GM08714 (cell line): Measurements from ENCODE around the gene TCP11L2.
A peak's percentile ranks its signal among the peaks of the same experiment; 100 is the strongest.

Experiments used
- H3K4me3 ChIP-seq: fragments of 200-500 bp; sonication (Bioruptor generic); 2 replicates; pipeline ENCODE4 v1.5.1; 2014; ENCODE audit warnings: mild to moderate bottlenecking, low read length, inconsistent platforms
- ZNF274 ChIP-seq: IDR thresholded peaks from 2 replicates; pipeline ENCODE4 v1.6.1; 2012; ENCODE audit warnings: mild to moderate bottlenecking, low read depth, low read length

TCP11L2 gene

GRCh38 chr12:106302401-106303201 lies at the start of gene TCP11L2:
TSS of gene TCP11L2 (plus strand) at chr12:106302733. CDS start at chr12:106311076, 8,343 bp downstream.
- no peak for TF ChIP-seq ZNF274
- peak within 1 kb of the TSS; percentile 81 for H3K4me3 ChIP-seq

- no peak for TF ChIP-seq ZNF274
- H3K4me3 ChIP-seq, result no peak overlapping the region
Measured at GRCh38 chr12:106254724-106255123, 47.8 kb upstream of the TCP11L2 start.

- no peak overlapping the region for H3K4me3 ChIP-seq
- TF ChIP-seq ZNF274, result no peak
Measured at GRCh38 chr12:106255493-106255892, 47.0 kb upstream of the TCP11L2 start.

GRCh38 chr12:106255952-106256351 lies 46.6 kb upstream of the TCP11L2 start:
- no peak for TF ChIP-seq ZNF274
- H3K4me3 ChIP-seq, result no peak overlapping the region

GRCh38 chr12:106256524-106256923 lies 46.0 kb upstream of the TCP11L2 start:
- TF ChIP-seq ZNF274, result no peak

GRCh38 chr12:106258226-106258625 lies 44.3 kb upstream of the TCP11L2 start:
- TF ChIP-seq ZNF274, result no peak
- no peak overlapping the region for H3K4me3 ChIP-seq

More at GRCh38 chr12:106256524-106256923, 46.0 kb upstream of the TCP11L2 start:
- H3K4me3 ChIP-seq, result no peak overlapping the region

DNA sequence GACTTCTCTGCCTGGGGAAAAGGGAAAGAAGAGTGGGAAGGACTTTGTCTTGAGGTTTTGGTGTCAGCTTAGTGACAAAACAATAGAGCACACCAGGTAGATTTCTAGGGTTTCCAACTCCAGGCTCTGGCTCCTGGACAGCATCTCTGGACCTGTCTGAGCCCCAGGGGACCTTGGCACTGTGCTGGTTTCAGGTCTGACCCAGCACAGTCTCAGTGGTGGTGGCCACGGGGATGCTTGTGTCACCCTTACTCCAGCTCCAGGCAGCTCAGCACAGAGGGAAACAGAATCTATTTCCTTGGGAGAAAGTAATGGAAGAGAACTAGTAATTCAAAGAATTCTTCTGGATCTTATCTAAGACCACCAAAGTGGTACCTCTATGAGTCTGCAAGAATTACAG lies 43.6 kb upstream of the TCP11L2 start:
- H3K4me3 ChIP-seq, result no peak overlapping the region
- no peak for TF ChIP-seq ZNF274

GRCh38 chr12:106265116-106265515 lies 37.4 kb upstream of the TCP11L2 start:
- no peak for TF ChIP-seq ZNF274
- H3K4me3 ChIP-seq, result no peak overlapping the region

DNA sequence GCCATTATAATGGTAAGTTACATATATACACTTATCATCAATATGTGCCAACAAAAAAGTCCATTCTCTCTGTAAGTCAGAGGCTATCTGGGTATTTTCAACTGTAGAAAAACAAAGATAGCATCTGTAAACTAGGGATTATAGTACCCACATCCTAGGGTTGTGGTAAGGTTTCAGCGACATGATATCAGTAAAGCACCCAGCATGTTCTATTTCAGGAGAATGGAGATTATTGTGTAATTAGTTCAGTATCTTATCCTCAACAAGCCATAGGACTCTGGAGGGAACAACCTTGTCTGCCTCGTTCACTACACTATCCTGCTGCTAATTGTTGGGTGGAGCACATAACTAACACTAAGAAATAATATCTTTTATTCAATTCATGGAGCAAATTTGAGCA lies 35.0 kb upstream of the TCP11L2 start:
- TF ChIP-seq ZNF274, result no peak
- H3K4me3 ChIP-seq, result no peak overlapping the region

GRCh38 chr12:106269150-106269771 lies 33.3 kb upstream of the TCP11L2 start:
- H3K4me3 ChIP-seq, result no peak overlapping the region
- TF ChIP-seq ZNF274, result no peak

- TF ChIP-seq ZNF274, result no peak
- no peak overlapping the region for H3K4me3 ChIP-seq
Measured at GRCh38 chr12:106271575-106272505, 30.7 kb upstream of the TCP11L2 start.

DNA sequence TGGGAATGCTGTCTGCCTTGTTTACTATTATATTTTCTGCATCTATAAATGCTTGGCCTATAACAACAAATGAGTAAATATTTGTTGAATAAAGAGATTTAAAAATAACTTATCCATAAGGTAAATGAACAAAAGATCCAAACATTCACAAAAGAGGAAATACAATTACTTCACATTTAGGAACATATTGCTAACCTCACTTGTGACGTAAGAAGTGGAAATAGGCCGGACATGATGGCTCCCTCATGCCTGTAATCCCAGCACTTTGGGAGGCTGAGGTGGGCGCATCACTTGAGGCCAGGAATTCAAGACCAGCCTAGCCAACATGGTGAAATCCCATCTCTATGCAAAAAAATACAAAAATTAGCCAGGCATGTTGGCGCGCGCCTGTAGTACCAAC lies 29.0 kb upstream of the TCP11L2 start:
- H3K4me3 ChIP-seq, result no peak overlapping the region
- no peak for TF ChIP-seq ZNF274

GRCh38 chr12:106274012-106274411 lies 28.5 kb upstream of the TCP11L2 start:
- H3K4me3 ChIP-seq, result no peak overlapping the region
- TF ChIP-seq ZNF274, result no peak

DNA sequence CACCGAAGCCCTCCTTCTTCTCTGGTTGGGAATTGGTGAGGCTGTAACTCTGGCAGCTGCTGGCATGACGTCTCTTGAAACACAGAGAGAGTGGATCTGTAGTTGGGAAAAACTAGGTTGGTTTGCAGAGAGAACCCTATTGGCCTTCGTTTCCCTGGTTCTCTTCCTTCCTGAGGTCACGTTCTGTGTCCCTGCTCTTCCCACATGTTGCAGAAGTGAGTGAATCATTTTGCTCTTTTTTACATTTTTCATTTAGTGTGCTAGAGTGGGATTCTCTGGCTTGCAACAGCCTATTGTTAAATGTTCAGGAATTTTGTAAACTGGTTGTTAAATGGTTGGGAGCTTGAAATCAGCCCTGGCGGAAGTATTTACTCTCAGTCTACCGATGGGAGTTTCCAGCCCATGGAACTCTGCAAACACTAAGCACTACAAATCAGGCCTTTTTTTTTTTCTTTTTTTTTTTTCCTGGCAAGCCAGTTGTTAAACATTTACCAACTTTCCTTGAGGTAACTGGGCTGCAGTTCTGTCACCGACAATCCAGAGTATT lies 27.9 kb upstream of the TCP11L2 start:
- TF ChIP-seq ZNF274, result no peak
- H3K4me3 ChIP-seq, result no peak overlapping the region
